ENCODE results near the gene CLEC6A. TPM values are rescaled to one million over a fixed set of nuclear protein-coding genes. Genes with fewer than 3 reads are reported as not detected.
"Not testable (repeated sequence)": the region's sequence is repeated elsewhere in the genome, so short reads cannot be mapped to it uniquely, and the experiment has no call there.

CLEC6A gene
- 1.0 TPM for total RNA-seq

DNA sequence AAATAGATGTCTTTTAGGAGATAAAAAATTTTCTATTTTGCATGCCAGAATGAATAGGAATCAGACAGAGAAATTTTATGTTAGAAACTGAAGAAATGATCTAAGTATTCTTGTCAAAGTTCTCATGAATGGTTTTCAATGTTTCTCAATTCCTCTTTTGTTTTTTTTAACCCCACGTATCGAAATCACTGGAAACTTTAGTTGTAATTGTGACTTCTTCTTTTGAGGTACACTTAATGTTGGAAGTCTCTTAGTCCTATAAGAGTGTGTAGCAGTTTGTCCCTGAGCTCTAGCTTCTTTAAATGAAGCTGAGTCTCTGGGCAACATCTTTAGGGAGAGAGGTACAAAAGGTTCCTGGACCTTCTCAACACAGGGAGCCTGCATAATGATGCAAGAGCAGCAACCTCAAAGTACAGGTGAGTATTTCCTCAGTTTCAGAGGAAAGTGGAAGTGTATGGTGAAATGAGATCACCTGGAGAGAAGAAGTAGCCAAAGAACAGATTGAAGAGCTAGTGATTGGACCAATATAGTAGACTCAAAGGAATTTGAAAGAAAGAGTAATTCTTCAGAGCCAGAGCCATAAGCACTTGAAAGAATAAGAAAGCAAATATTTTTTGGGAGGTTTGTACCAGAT lies at the start of gene CLEC6A:
TSS of gene CLEC6A (plus strand) at position 236 of the 634 bp plus-strand sequence. CDS start at position 386, 150 bp downstream.
- H3K4me1 ChIP-seq (ENCODE audit: insufficient read depth, low read length) = peaks cover 44% of the 10 kb centered on the region
- no peaks in the 10 kb centered on the region for H3K9me3 ChIP-seq (ENCODE audit: low read depth, low read length)
- no peak within 1 kb of the TSS for H3K4me3 ChIP-seq (ENCODE audit: low read length)

DNA sequence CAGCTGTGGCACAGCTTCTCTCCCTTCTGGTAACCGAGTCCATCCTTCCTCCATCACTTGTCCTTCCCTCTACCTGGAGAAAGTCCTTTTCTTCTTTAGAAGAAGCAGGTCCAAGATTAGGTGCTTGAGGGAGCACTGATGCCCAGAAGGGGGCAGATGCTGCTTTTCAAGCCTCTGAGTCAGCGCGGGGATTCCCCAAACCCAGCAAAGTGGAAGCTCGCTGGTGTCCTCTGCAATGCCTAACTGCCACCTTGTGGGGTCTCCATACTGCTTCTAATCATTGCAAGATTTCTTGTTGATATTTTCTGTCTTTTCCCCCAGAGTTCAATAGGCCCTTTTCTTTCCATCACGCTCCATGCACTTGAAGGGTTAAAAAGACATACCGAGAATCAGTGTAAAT lies 36.2 kb upstream of the CLEC6A start:
- H3K27me3 ChIP-seq (ENCODE audit: insufficient read depth, low read length); H3K4me1 ChIP-seq (ENCODE audit: insufficient read depth, low read length); H3K4me3 ChIP-seq (ENCODE audit: low read length); H3K9me3 ChIP-seq (ENCODE audit: low read depth, low read length): not testable (repeated sequence)

More for the DNA sequence above, at the start of gene CLEC6A:
- H3K27me3 ChIP-seq (ENCODE audit: insufficient read depth, low read length) = no peaks in the 10 kb centered on the region

DNA sequence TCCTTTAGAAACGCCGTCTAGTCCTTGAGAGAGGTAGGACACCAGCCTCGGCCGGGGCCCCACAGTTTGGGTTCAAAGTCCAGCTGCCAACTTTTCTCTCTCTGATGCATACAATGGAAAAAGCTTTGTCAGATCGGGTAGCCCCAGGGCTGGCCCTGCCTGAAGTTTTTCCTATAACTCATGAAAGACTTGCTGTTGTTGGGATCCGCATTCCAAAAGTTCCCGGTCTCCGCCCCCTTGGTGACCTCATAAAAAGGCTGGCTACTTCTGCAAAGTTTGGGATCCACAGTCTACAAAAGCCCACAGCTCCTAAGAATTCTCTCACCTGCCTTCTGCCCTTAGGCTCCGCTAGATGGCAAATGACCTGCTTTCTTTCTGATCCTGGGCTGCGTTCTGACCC lies 35.3 kb upstream of the CLEC6A start:
- no peaks in the 10 kb centered on the region for H3K4me1 ChIP-seq (ENCODE audit: insufficient read depth, low read length)
- H3K27me3 ChIP-seq (ENCODE audit: insufficient read depth, low read length) = no peaks in the 10 kb centered on the region
- H3K4me3 ChIP-seq (ENCODE audit: low read length) = no peak overlapping the region
- H3K9me3 ChIP-seq (ENCODE audit: low read depth, low read length) = no peaks in the 10 kb centered on the region

DNA sequence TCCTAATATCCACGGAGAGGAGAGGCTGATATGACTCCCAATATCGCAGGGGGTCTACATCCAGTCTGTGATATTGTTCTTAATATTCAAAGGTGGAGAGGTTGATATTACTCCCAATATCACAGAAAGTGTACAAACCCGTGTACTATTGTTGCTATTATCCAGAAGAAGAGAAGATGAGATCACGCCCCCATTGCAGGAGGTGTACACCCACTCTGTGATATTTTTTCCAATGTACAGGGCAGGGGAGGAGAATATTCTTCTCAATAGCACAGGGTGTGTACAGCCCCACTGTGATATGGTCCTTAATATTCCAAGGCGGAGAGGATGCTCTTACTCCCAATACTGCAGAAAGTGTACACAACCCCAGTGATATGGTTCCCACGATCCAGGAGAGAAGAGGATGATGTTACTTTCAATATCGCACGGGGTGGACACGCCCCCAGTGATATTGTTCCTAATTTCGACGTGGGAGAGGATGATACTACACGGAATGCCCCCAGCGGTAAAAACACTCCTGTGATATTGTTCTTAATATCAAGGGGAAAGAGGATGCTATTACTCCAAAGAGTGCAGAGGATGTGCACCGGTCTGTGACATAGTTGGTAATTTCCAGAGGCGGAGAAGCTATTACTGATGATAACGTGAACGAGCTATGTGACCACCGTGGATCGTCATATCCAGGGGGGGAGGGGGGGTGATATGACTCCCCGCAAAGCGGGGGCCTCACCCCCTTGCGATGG lies 11.1 kb upstream of the CLEC6A start:
- H3K27me3 ChIP-seq (ENCODE audit: insufficient read depth, low read length); H3K9me3 ChIP-seq (ENCODE audit: low read depth, low read length); H3K4me3 ChIP-seq (ENCODE audit: low read length); H3K4me1 ChIP-seq (ENCODE audit: insufficient read depth, low read length): not testable (repeated sequence)

GRCh38 chr12:8445731-8446130 lies 10.0 kb upstream of the CLEC6A start:
- H3K27me3 ChIP-seq (ENCODE audit: insufficient read depth, low read length) = no peaks in the 10 kb centered on the region
- H3K4me3 ChIP-seq (ENCODE audit: low read length) = no peak overlapping the region
- no peaks in the 10 kb centered on the region for H3K4me1 ChIP-seq (ENCODE audit: insufficient read depth, low read length)
- H3K9me3 ChIP-seq (ENCODE audit: low read depth, low read length) = no peaks in the 10 kb centered on the region

DNA sequence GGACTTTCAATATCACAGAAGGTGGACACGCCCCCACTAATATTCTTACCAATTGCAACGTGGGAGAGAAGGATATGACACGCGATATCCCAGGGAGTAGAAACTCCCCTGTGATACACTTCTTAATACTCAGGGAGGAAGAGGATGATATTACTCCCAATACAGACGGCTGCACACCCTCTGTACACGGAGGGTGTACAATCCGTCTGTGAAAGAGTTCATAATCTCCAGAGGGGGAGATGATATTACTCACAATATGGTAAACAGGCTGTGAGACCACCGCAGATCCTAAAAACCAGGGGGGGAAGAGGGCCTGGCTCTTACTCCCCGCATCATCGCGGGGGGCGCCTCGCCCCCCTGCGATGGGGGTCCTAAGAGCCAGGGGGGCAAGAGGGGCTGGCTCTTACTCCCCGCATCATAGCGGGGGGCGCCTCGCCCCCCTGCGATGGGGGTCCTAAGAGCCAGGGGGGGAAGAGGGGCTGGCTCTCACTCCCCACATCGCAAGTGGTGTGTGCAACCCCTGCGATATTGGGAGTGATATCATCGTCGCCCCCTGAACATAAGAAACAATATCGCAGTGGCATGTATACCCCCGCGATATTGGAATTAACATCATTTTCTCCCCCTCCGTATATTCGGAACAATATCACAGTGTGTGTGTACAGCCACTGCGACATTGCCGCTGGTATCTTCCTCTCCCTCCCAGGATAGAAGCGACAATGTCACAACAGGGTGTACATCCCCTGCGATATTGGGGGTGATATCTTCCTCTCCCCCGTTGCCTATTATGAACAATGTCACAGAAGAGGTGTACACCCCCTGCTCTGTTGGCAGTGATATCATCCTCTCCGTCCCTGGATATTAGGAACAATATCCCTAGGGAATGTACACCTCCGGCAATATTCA lies 8.9 kb upstream of the CLEC6A start:
- H3K4me1 ChIP-seq (ENCODE audit: insufficient read depth, low read length) = peaks cover 9% of the 10 kb centered on the region
- H3K27me3 ChIP-seq (ENCODE audit: insufficient read depth, low read length) = no peaks in the 10 kb centered on the region
- H3K4me3 ChIP-seq (ENCODE audit: low read length) = no peak overlapping the region
- H3K9me3 ChIP-seq (ENCODE audit: low read depth, low read length) = no peaks in the 10 kb centered on the region

DNA sequence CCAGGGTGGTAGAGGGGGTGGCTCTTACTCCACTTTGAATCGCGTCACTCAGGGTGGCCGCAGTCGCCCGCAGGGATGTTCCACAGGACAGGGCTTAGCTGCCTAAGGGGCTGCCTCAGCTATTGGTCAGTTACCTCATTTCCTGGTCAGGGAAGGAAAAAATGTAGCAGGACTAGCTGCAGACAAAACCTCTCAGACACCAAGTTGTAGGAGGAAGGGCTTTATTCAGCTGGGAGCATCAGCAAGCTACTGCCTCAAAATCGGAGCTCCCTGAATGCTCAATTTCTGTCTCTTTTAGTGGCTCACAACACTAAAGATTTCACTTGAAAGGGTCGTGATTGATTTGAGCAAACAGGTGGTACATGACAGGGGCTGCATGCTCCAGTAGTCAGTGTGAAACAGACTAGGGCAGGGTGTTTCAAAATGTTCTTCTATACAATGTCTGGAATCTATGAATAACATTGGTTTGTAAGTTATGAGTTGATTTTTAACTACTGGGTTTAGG lies 6.4 kb upstream of the CLEC6A start:
- H3K27me3 ChIP-seq (ENCODE audit: insufficient read depth, low read length) = no peaks in the 10 kb centered on the region
- H3K4me1 ChIP-seq (ENCODE audit: insufficient read depth, low read length) = peaks cover 33% of the 10 kb centered on the region
- no peaks in the 10 kb centered on the region for H3K9me3 ChIP-seq (ENCODE audit: low read depth, low read length)
- H3K4me3 ChIP-seq (ENCODE audit: low read length) = no peak overlapping the region

DNA sequence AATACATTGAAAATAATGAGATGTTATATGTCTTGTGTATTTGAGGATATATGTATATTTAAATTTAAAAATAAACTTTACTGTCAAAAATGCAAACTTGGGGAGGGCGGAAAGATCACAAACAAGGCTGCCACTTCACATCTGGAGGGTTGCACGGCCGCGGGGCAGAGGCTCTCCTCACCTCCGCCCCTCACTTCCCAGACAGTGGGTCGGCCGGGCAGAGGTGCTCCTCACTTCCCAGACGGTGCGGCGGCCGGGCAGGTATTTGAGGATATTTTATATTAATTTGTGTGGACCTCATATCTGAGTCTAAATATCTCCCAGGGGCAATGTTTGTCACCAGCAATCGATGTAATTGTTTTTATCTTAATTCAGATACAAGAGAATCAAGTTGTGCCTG lies 3.7 kb upstream of the CLEC6A start:
- H3K9me3 ChIP-seq (ENCODE audit: low read depth, low read length) = no peaks in the 10 kb centered on the region
- peaks cover 44% of the 10 kb centered on the region for H3K4me1 ChIP-seq (ENCODE audit: insufficient read depth, low read length)
- H3K27me3 ChIP-seq (ENCODE audit: insufficient read depth, low read length) = no peaks in the 10 kb centered on the region
- no peak overlapping the region for H3K4me3 ChIP-seq (ENCODE audit: low read length)

DNA sequence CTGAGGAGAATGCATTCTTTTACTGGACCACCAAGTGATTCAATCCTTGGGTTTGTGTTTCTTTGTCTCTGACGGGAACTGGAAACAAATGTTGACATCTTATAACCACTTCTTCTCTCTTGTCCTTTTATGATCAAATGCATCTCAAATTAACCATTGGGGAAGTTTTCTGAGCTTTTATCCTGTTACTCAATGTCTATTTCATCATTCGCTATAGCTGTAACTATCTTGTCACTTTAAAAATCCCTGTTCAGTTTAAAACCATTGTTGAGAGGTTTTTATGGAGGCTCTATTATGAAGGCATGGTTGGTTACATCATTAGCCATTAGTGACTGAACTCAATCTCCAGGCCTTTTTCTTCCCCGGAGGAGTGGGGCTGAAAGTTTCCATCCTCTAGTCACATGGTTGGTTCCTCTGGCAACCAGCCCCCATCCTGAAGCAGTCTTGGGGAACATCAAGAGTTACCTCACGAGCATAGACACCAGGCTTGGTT lies 2.7 kb upstream of the CLEC6A start:
- Histone ChIP-seq H3K4me1 (ENCODE audit: insufficient read depth, low read length) (peaks cover 44% of the 10 kb centered on the region), H3K4me3 (ENCODE audit: low read length) (peak overlapping the region; percentile 3), H3K27me3 (ENCODE audit: insufficient read depth, low read length) (no peaks in the 10 kb centered on the region), H3K9me3 (ENCODE audit: low read depth, low read length) (no peaks in the 10 kb centered on the region)

GRCh38 chr12:8453796-8454195 lies 2.0 kb upstream of the CLEC6A start:
- Histone ChIP-seq H3K4me3 (ENCODE audit: low read length) (no peak overlapping the region), H3K9me3 (ENCODE audit: low read depth, low read length) (no peaks in the 10 kb centered on the region), H3K27me3 (ENCODE audit: insufficient read depth, low read length) (no peaks in the 10 kb centered on the region), H3K4me1 (ENCODE audit: insufficient read depth, low read length) (peaks cover 44% of the 10 kb centered on the region)

- Histone ChIP-seq H3K4me3 (ENCODE audit: low read length) (no peak overlapping the region), H3K27me3 (ENCODE audit: insufficient read depth, low read length) (no peaks in the 10 kb centered on the region), H3K9me3 (ENCODE audit: low read depth, low read length) (no peaks in the 10 kb centered on the region), H3K4me1 (ENCODE audit: insufficient read depth, low read length) (peaks cover 44% of the 10 kb centered on the region)
Measured at GRCh38 chr12:8455271-8455670, 491 bp upstream of the CLEC6A start.

- H3K4me3 ChIP-seq (ENCODE audit: low read length) = no peak overlapping the region
- H3K27me3 ChIP-seq (ENCODE audit: insufficient read depth, low read length) = no peaks in the 10 kb centered on the region
- H3K9me3 ChIP-seq (ENCODE audit: low read depth, low read length) = no peaks in the 10 kb centered on the region
- peaks cover 3% of the 10 kb centered on the region for H3K4me1 ChIP-seq (ENCODE audit: insufficient read depth, low read length)
Measured at GRCh38 chr12:8461426-8461825, 5.7 kb downstream of the CLEC6A start.

GRCh38 chr12:8465301-8465996 lies 9.7 kb downstream of the CLEC6A start:
- no peak overlapping the region for H3K4me3 ChIP-seq (ENCODE audit: low read length)
- peaks cover 6% of the 10 kb centered on the region for H3K4me1 ChIP-seq (ENCODE audit: insufficient read depth, low read length)
- H3K9me3 ChIP-seq (ENCODE audit: low read depth, low read length) = peaks cover 9% of the 10 kb centered on the region
- H3K27me3 ChIP-seq (ENCODE audit: insufficient read depth, low read length) = peaks cover 3% of the 10 kb centered on the region

- Histone ChIP-seq H3K9me3 (ENCODE audit: low read depth, low read length) (peaks cover 9% of the 10 kb centered on the region), H3K27me3 (ENCODE audit: insufficient read depth, low read length) (peaks cover 3% of the 10 kb centered on the region), H3K4me1 (ENCODE audit: insufficient read depth, low read length) (peaks cover 6% of the 10 kb centered on the region), H3K4me3 (ENCODE audit: low read length) (no peak overlapping the region)
Measured at GRCh38 chr12:8466241-8466640, 10.5 kb downstream of the CLEC6A start.

Data from mononuclear cell (primary cell).